ENCODE measurements around the gene ZNF362. TPM values are rescaled to one million over a fixed set of nuclear protein-coding genes. Genes with fewer than 3 reads are reported as not detected.

ZNF362 gene
- total RNA-seq, 1 donor, result 9.5 TPM

DNA sequence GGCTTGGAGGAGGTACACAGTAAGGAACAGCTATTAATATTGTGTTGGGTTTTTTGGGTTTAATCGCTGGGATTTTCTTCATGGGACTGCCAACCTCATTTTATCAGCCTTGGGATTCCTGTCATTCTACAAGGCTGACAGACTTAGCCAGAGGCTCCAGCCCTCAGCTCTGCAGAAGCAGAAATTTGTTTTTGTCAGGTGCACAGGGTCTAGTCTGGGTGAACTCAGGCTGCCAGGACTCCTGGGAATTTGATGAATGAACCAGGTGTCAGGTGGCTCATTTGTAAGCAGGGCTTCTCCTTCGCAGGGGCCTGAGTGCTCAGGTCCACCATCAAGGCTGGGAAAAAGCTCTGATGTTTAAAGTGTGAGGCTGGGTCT is 11.5 kb upstream of the ZNF362 start:
- no peak for DNase-seq (ENCODE audit: low read depth)
- TF ChIP-seq, protein P1, sequence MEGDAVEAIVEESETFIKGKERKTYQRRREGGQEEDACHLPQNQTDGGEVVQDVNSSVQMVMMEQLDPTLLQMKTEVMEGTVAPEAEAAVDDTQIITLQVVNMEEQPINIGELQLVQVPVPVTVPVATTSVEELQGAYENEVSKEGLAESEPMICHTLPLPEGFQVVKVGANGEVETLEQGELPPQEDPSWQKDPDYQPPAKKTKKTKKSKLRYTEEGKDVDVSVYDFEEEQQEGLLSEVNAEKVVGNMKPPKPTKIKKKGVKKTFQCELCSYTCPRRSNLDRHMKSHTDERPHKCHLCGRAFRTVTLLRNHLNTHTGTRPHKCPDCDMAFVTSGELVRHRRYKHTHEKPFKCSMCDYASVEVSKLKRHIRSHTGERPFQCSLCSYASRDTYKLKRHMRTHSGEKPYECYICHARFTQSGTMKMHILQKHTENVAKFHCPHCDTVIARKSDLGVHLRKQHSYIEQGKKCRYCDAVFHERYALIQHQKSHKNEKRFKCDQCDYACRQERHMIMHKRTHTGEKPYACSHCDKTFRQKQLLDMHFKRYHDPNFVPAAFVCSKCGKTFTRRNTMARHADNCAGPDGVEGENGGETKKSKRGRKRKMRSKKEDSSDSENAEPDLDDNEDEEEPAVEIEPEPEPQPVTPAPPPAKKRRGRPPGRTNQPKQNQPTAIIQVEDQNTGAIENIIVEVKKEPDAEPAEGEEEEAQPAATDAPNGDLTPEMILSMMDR (IDR thresholded peaks at IDR 0.05; ENCODE audit: insufficient read depth, low read depth, low read length), result no peak
- H3K4me3 ChIP-seq (ENCODE audit: low read depth, low read length), result no peak overlapping the region

DNA sequence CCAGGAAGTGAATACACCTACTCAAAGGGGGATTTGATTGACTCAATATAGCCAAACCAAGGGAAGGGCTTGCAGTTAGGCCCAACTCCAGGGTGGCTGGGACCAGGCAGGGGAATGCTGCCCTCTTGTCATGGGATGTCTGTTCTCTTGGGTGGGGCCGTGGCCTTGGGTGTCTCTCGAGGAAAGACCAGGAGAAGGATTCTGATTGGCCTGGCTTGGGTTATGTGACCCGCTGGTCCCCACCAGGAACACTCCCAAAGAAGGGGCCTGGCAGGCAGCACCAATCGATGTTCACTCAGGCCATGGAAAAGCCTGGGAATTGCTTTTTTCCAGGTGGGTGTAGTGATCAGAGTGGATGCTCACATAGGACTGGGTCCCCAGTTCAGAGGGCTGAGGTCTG is 10.1 kb upstream of the ZNF362 start:
- no peak for DNase-seq (ENCODE audit: low read depth)
- no peak overlapping the region for H3K4me3 ChIP-seq (ENCODE audit: low read depth, low read length)
- TF ChIP-seq, protein P1 (IDR thresholded peaks at IDR 0.05; ENCODE audit: insufficient read depth, low read depth, low read length), result no peak

DNA sequence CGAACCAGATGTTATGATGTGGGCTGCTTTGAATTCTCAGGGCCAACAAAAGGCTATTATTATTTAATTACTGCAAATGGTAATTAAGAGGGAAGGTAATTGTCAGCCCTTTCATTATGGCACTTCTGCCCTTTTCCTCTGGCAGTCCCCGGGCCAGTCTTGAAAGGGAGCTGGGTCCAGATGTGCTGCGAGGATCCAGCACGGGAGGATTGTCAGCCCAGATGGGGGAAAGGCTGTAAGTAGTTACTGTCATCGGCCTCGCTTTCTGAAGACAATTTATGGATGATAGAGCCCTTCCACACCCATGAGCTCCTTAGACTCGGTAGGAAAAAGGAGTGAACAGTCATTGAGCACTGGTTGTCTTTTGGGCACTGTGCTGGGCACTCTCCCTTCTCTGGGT is 8.7 kb upstream of the ZNF362 start:
- TF ChIP-seq, protein P1 (IDR thresholded peaks at IDR 0.05; ENCODE audit: insufficient read depth, low read depth, low read length), result no peak
- no peak for DNase-seq (ENCODE audit: low read depth)
- no peak overlapping the region for H3K4me3 ChIP-seq (ENCODE audit: low read depth, low read length)

DNA sequence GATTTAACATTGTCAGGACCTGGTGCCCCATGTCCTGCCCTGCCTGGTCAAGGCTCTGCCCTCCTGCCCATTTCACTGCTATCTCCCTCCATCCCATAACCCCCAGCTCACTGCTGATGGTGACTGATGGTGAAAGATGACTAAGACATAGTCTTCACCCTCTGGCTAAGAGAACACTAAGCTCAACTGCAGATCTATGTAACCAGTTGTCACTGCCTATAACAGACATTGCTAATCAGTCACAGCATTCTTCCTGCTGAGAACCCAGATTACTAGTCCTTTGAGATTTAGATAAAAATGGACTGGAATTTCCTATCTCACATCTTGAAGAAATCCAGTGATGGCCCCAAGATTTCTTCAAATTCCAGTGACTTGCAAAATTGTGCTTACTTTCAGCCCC is 8.0 kb upstream of the ZNF362 start:
- TF ChIP-seq, protein P1 (IDR thresholded peaks at IDR 0.05; ENCODE audit: insufficient read depth, low read depth, low read length), result no peak
- no peak for DNase-seq (ENCODE audit: low read depth)
- no peak overlapping the region for H3K4me3 ChIP-seq (ENCODE audit: low read depth, low read length)

DNA sequence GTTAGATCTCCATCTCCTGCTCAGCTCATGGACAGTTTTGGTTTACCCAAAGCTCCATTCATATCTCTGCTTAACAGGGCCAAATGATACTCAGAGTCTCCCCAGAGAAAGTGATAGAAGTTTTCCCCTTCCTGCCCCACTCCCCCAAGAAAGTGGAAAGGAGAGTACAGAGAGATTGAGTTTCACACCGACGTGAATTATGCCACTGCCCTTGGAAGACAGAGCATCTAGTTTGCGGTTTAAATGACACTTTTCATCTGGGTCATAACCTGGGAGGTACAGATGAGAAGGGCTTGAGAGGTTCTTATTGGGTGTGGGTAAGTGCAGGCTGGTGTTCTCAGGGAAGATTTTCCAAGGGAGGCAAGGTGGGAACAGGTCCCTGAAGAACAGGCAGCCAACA is 6.9 kb upstream of the ZNF362 start:
- H3K4me3 ChIP-seq (ENCODE audit: low read depth, low read length), result no peak overlapping the region
- TF ChIP-seq, protein P1 (IDR thresholded peaks at IDR 0.05; ENCODE audit: insufficient read depth, low read depth, low read length), result no peak

DNA sequence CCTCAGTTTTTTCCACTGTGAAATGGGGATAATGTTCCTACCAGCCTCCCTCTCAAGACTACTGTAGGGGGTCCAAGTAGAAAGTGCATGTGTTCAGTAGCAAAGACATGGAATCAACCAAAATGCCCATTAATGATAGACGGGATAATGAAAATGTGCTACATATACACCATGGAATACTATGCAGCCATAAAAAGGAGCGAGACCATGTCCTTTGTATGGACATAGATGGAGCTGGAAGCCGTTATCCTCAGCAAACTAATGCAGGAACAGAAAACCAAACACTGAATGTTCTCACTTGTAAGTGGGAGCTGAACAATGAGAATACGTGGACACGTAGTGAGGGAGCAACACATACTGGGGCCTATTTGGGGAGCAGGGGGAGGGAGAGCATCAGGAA is 6.1 kb upstream of the ZNF362 start:
- H3K4me3 ChIP-seq (ENCODE audit: low read depth, low read length), result no peak overlapping the region
- DNase-seq (ENCODE audit: low read depth), result no peak
- TF ChIP-seq, protein P1 (IDR thresholded peaks at IDR 0.05; ENCODE audit: insufficient read depth, low read depth, low read length), result no peak

More for the DNA sequence above, 6.9 kb upstream of the ZNF362 start:
- no peak for DNase-seq (ENCODE audit: low read depth)

DNA sequence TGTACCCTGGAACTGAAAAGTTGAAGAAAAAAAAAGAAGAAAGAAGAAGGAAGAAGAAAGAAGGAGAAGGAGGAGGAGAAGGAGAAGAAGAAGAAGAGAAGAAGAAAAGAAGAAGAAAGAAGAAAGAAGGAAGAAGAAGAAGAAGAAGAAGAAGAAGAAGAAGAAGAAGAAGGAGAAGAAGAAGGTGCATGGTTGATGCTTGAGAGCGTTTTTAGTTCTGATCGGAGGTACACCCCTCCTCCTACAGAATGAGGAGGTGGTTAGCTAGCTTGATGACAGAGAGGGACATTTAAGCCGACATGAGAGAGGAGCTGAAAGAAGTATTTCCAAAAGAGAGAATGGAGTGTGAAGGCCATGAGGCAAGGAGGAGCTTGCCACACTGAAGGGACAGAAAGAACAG is 5.6 kb upstream of the ZNF362 start:
- TF ChIP-seq, protein P1 (IDR thresholded peaks at IDR 0.05; ENCODE audit: insufficient read depth, low read depth, low read length), result no peak
- no peak overlapping the region for H3K4me3 ChIP-seq (ENCODE audit: low read depth, low read length)
- DNase-seq (ENCODE audit: low read depth), result no peak

Data from fibroblast of villous mesenchyme (primary cell).